Gastrocnemius medialis (tissue), 4 donors: Measurements from ENCODE around the gene SLC25A17. TPM values are rescaled to one million over a fixed set of nuclear protein-coding genes. Genes with fewer than 3 reads are reported as not detected.

Experiments
- ATAC-seq, 2 donors: fragments of 150-250 bp; one replicate each; pipeline ENCODE4 v1.9.1; 2016
- DNase-seq, 2 donors: peaks; one replicate each; pipeline ENCODE4 v3.0.0-alpha.2; 2019
- H3K27ac ChIP-seq, 4 donors: fragments of 200-600 bp; sonication (generic); 1 replicate in 1 of 4; 2 replicates in 3 of 4; pipeline ENCODE4 v1.5.1; 2016 to 2018; ENCODE audit warnings: mild to moderate bottlenecking in 2 of 4, moderate library complexity in 1 of 4
- H3K27me3 ChIP-seq, 3 donors: fragments of 200-600 bp; sonication (generic) in 2 of 3; 1 replicate in 1 of 3; 2 replicates in 2 of 3; pipeline versions ENCODE4 v1.5.1 to v1.6.0; 2016 to 2019; ENCODE audit warnings: mild to moderate bottlenecking in 1 of 3, moderate library complexity in 1 of 3
- H3K36me3 ChIP-seq, 2 donors: fragments of 200-600 bp; sonication (generic) in 1 of 2; one replicate each; pipeline ENCODE4 v1.5.1; 2017 to 2018
- H3K4me1 ChIP-seq, 2 donors: fragments of 200-600 bp; sonication (generic) in 1 of 2; one replicate each; pipeline ENCODE4 v1.5.1; 2016 to 2017; ENCODE audit warnings: mild to moderate bottlenecking in 2 of 2
- H3K4me3 ChIP-seq, 4 donors: fragments of 200-600 bp; sonication (generic) in 3 of 4; 1 replicate in 1 of 4; 2 replicates in 3 of 4; pipeline ENCODE4 v1.5.1; 2016 to 2019; ENCODE audit warnings: mild to moderate bottlenecking in 2 of 4
- H3K9me3 ChIP-seq, 3 donors: fragments of 200-600 bp; sonication (generic) in 2 of 3; 1 replicate in 1 of 3; 2 replicates in 2 of 3; pipeline ENCODE4 v1.5.1; 2016 to 2019
- POLR2A ChIP-seq, 2 donors: fragments of 450-650 bp; IDR thresholded peaks; one replicate each; pipeline ENCODE4 v1.6.1; 2017; ENCODE audit warnings: antibody characterized with exemption in 2 of 2, mild to moderate bottlenecking in 2 of 2, moderate library complexity in 2 of 2
- in situ Hi-C, 4 donors: fragments of 200-750 bp; cut with MboI; loops; one replicate each; pipeline versions ENCODE4 v1.15.0 to v1.8.0; 2017; ENCODE audit warnings: low sequenced_read_pairs in 4 of 4
- intact Hi-C: fragments of 100-400 bp; cut with DNase I; formaldehyde crosslinking; loops from one replicate; pipeline ENCODE4 v1.15.1; 2023; ENCODE audit warnings: low total_unique reads
- total RNA-seq, 4 donors: library from RNA; depleted of rRNA; stranded (reverse); fragments of >200 nt; gene quantifications; one replicate each; pipeline versions ENCODE4 v1.1.0 to v1.2.3, GENCODE V29; 2016
- TF ChIP-seq, protein P1 (sequence below), 5 experiments: fragments of 450-650 bp in 3 of 5; fragments of 200-600 bp in 2 of 5; sonication (generic) in 2 of 5; IDR thresholded peaks in 4 of 5; conservative IDR thresholded peaks in 1 of 5; 1 replicate in 4 of 5; 2 replicates in 1 of 5; pipeline ENCODE4 v1.5.1; 2016 to 2019; ENCODE audit warnings: antibody characterized with exemption in 5 of 5, mild to moderate bottlenecking in 3 of 5, moderate library complexity in 3 of 5

The SLC25A17 gene
- total RNA-seq, 4 donors from 2014 or later, result 2.6 to 12.2 (median 3.8) TPM

DNA sequence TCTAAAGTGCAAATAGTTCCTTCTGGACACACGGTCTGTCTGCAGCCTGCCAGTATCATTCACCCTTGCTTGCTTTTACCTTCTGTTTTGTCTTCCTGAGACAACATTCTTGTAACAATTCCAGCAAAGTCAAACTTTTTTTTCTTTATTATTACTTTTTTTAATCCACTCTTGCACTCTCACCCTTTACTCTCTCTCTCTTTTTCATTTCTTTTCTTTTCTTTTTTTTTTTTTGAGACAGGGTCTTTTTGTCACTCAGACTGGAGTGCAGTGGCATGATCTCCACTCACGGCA, 86.2 kb downstream of the SLC25A17 start:
- Histone ChIP-seq H3K27ac (no peak overlapping the region), H3K27me3 (no peaks in the 10 kb centered on the region), H3K4me3 (no peak overlapping the region), H3K9me3 (no peaks in the 10 kb centered on the region), H3K4me1 (no peaks in the 10 kb centered on the region), H3K36me3 (no peaks in the 10 kb centered on the region)
- intact Hi-C loops, result no loop called here
- DNase-seq, result no peak
- no peak for ATAC-seq
- no peak for TF ChIP-seq POLR2A (IDR thresholded peaks at IDR 0.05)
- TF ChIP-seq, protein P1, sequence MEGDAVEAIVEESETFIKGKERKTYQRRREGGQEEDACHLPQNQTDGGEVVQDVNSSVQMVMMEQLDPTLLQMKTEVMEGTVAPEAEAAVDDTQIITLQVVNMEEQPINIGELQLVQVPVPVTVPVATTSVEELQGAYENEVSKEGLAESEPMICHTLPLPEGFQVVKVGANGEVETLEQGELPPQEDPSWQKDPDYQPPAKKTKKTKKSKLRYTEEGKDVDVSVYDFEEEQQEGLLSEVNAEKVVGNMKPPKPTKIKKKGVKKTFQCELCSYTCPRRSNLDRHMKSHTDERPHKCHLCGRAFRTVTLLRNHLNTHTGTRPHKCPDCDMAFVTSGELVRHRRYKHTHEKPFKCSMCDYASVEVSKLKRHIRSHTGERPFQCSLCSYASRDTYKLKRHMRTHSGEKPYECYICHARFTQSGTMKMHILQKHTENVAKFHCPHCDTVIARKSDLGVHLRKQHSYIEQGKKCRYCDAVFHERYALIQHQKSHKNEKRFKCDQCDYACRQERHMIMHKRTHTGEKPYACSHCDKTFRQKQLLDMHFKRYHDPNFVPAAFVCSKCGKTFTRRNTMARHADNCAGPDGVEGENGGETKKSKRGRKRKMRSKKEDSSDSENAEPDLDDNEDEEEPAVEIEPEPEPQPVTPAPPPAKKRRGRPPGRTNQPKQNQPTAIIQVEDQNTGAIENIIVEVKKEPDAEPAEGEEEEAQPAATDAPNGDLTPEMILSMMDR (IDR thresholded peaks at IDR 0.05 in 4 of 5, conservative IDR thresholded peaks at IDR 0.05 in 1 of 5), result no peak
- in situ Hi-C loops, result no loop called here

GRCh38 chr22:40729284-40729683, 89.9 kb downstream of the SLC25A17 start:
- in situ Hi-C loops, result no loop called here
- intact Hi-C loops, result no loop called here
- H3K9me3 ChIP-seq, result no peaks in the 10 kb centered on the region
- no peaks in the 10 kb centered on the region for H3K4me1 ChIP-seq
- no peak for TF ChIP-seq POLR2A (IDR thresholded peaks at IDR 0.05)
- TF ChIP-seq, protein P1 (IDR thresholded peaks at IDR 0.05 in 4 of 5, conservative IDR thresholded peaks at IDR 0.05 in 1 of 5), result no peak
- H3K36me3 ChIP-seq, result no peaks in the 10 kb centered on the region
- H3K27ac ChIP-seq, result no peak overlapping the region
- no peaks in the 10 kb centered on the region for H3K27me3 ChIP-seq
- no peak for DNase-seq
- ATAC-seq, result no peak
- no peak overlapping the region for H3K4me3 ChIP-seq

GRCh38 chr22:40728731-40729189, 90.4 kb downstream of the SLC25A17 start:
- TF ChIP-seq, protein P1 (IDR thresholded peaks at IDR 0.05 in 4 of 5, conservative IDR thresholded peaks at IDR 0.05 in 1 of 5), result no peak
- TF ChIP-seq POLR2A (IDR thresholded peaks at IDR 0.05), result no peak
- in situ Hi-C loops, result no loop called here
- DNase-seq (no peak), ATAC-seq (no peak)
- Histone ChIP-seq H3K4me3 (no peak overlapping the region), H3K4me1 (no peaks in the 10 kb centered on the region), H3K27ac (no peak overlapping the region), H3K9me3 (no peaks in the 10 kb centered on the region), H3K27me3 (no peaks in the 10 kb centered on the region), H3K36me3 (no peaks in the 10 kb centered on the region)
- intact Hi-C loops, result no loop called here

- H3K27me3 ChIP-seq, result no peaks in the 10 kb centered on the region
- H3K4me1 ChIP-seq, result no peaks in the 10 kb centered on the region
- DNase-seq, result no peak
- no peak overlapping the region for H3K4me3 ChIP-seq
- no peak for ATAC-seq
- TF ChIP-seq POLR2A (IDR thresholded peaks at IDR 0.05), result no peak
- TF ChIP-seq, protein P1 (IDR thresholded peaks at IDR 0.05 in 4 of 5, conservative IDR thresholded peaks at IDR 0.05 in 1 of 5), result no peak
- no peaks in the 10 kb centered on the region for H3K9me3 ChIP-seq
- H3K36me3 ChIP-seq, result no peaks in the 10 kb centered on the region
- intact Hi-C loops, result no loop called here
- in situ Hi-C loops, result no loop called here
- H3K27ac ChIP-seq, result no peak overlapping the region
Measured at GRCh38 chr22:40727964-40728615, 91.1 kb downstream of the SLC25A17 start.
